T-helper 17 cell (primary cell): ENCODE measurements around the gene ARFIP2. TPM values are rescaled to one million over a fixed set of nuclear protein-coding genes. Genes with fewer than 3 reads are reported as not detected.

Source experiments
- ATAC-seq: fragments of 150-1000 bp; cut with Tn5 transposase; 2 replicates; pipeline ENCODE4 v1.10.0; 2021; ENCODE audit warnings: mild to moderate bottlenecking, moderate library complexity
- DNase-seq, 3 donors: peaks; one replicate each; pipeline versions ENCODE4 v3.0.0 to v3.0.0-alpha.2; 2020 to 2021
- H3K9me3 ChIP-seq: one replicate; pipeline ENCODE4 v1.7.0; 2013; ENCODE audit warnings: low read length, mild to moderate bottlenecking; ENCODE audit not compliant: control insufficient read depth, poor library complexity, severe bottlenecking
- H3K27ac Mint-ChIP-seq: one replicate; pipeline ENCODE4 v1.8.0; 2022; ENCODE audit warnings: mild to moderate bottlenecking, moderate library complexity, mixed read lengths
- H3K27me3 Mint-ChIP-seq: one replicate; pipeline ENCODE4 v1.8.0; 2022; ENCODE audit warnings: mixed read lengths
- H3K36me3 Mint-ChIP-seq: one replicate; pipeline ENCODE4 v1.8.0; 2022; ENCODE audit warnings: low read depth, mixed read lengths
- H3K4me1 Mint-ChIP-seq: one replicate; pipeline ENCODE4 v1.8.0; 2022; ENCODE audit warnings: mild to moderate bottlenecking, mixed read lengths
- H3K4me3 Mint-ChIP-seq: one replicate; pipeline ENCODE4 v1.8.0; 2022; ENCODE audit warnings: mild to moderate bottlenecking, moderate library complexity, mixed read lengths
- total RNA-seq, 4 donors: library from RNA in 2 of 4; stranded (reverse) in 2 of 4; gene quantifications; one replicate each; pipeline ENCODE4 v1.2.3 and lab custom pipeline; 2022 to 2026

The ARFIP2 gene
- total RNA-seq, 2 donors from 2014 or later: 53.3 to 58.6 TPM

DNA sequence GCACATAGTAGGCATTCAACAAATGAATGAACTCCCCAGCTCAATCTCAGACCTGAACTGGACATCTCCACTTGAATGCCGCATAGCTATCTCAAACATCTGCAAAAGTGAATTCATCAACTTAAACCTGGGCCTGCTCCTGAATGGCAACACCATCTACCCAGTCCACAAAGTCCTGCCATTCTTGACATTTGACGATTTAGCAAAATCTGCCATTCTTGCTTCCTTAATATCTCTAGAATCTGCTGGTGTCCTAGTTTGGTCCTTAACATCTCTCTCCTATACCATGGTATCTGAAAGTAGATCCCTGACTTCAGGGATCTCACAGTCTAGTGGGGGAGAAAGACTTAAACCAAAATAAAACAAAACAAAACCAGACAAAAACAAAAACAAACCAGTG lies 28.0 kb downstream of the ARFIP2 start:
- no peak for DNase-seq
- Mint-ChIP-seq H3K36me3 (peaks cover 6% of the 10 kb centered on the region), H3K27me3 (no peaks in the 10 kb centered on the region), H3K4me1 (no peaks in the 10 kb centered on the region), H3K27ac (no peak overlapping the region), H3K4me3 (no peak overlapping the region)
- no peaks in the 10 kb centered on the region for H3K9me3 ChIP-seq
- ATAC-seq: no peak

DNA sequence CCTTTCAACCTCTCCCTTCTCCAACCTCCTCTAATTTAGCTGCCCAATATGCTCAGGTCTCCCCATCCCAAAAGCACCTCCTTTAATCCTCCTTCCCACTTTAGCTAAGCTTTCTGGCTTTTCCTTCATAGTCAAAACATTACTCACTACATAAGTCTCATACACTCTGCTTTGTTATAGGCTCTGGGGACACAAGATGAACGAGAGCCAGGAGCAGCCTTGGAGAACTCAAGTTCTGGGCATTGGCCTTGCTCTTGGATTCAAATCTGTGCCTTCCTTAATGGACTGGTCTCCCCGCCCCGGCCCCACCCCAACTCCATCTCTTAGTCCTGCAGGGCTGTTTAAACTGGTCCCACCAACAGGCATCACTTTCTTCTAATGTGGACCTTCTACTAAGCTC lies 28.9 kb downstream of the ARFIP2 start:
- ATAC-seq: no peak

DNA sequence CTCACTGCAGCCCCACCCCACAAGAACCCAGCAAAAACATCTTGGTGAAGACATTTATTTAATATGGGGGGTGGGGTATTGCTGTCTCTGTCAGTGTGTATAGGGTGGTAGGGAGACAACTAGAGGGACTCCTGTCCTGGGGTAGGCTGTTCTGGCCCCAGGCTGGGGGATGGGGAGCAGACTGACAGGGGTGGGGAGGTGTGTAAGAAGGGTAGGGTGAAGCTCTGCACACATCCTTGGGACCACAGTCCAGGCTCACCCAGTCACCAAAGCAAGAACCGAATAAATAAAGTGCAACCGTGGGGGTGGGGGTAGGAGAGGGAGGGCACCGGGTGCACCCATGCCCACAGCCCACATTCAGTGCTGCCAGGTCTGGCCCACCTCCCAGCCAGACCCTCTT lies 32.6 kb downstream of the ARFIP2 start:
- DNase-seq: no peak
- no peak for ATAC-seq
- no peak overlapping the region for H3K27ac Mint-ChIP-seq
- no peak overlapping the region for H3K4me3 Mint-ChIP-seq
- H3K36me3 Mint-ChIP-seq: no peaks in the 10 kb centered on the region
- H3K4me1 Mint-ChIP-seq: no peaks in the 10 kb centered on the region
- H3K27me3 Mint-ChIP-seq: no peaks in the 10 kb centered on the region
- no peaks in the 10 kb centered on the region for H3K9me3 ChIP-seq

More for the DNA sequence above, 28.9 kb downstream of the ARFIP2 start:
- no peaks in the 10 kb centered on the region for H3K4me1 Mint-ChIP-seq
- peaks cover 6% of the 10 kb centered on the region for H3K36me3 Mint-ChIP-seq
- DNase-seq: no peak
- no peaks in the 10 kb centered on the region for H3K27me3 Mint-ChIP-seq
- H3K9me3 ChIP-seq: no peaks in the 10 kb centered on the region
- H3K4me3 Mint-ChIP-seq: no peak overlapping the region
- no peak overlapping the region for H3K27ac Mint-ChIP-seq

DNA sequence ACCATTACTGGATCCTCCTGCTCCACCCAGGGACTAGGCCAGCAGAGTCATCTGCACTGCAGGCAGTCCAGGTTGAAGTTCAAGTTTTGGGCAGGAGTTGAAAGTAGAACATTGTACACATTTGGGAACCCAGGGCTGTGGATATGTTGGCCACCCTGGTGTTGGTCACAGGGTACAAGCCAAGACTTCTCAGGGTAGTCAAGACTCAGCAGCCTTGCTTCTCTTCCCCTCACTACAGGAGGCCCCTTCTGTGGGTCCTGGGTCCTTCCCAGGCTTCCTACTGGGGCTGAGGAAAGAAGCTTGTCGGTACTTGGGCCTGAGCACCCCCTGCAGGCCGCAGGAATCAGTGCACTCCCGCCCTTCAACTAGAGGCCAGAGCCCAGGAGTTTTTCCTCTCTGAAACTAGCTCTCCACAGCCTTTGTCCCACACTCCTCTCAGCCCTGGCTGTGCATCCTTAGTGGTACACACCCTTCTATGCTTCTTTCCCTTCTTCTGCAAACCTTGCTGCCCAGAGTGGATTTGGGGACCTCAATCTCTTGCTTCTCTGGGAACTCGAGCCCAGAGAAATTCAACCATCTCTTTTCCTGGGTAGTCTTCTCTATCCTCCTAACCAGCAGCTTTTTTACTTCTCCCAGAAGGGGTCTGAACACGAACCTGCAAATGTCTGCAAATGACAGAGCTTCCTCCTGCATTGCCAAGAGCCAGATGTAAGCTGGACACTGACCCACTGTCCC lies 37.7 kb downstream of the ARFIP2 start:
- H3K4me1 Mint-ChIP-seq: no peaks in the 10 kb centered on the region
- H3K36me3 Mint-ChIP-seq: no peaks in the 10 kb centered on the region
- ATAC-seq (peak; percentile 89), DNase-seq (peak; percentile 32 to 38 (median 37))
- H3K9me3 ChIP-seq: no peaks in the 10 kb centered on the region
- no peak overlapping the region for H3K27ac Mint-ChIP-seq
- H3K27me3 Mint-ChIP-seq: no peaks in the 10 kb centered on the region
- H3K4me3 Mint-ChIP-seq: no peak overlapping the region

DNA sequence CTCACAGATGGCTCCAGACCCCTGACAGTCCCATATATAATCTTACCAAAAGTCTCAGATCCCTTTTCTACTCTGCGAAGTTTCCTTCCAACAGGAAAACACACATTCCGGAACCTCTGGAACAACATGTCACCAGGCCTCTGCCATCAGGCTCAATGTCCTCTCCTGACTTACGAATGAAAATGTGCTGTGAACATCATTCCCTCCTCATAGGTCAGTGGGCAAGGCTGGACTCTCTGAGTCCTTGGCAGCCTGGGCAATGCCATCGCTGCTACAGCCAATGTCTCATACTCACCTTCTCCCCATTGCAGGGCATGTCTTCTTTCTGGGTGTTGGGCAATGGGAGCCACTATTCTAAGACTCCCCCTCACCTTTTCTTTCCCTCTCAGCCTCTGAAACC lies 38.7 kb downstream of the ARFIP2 start:
- no peaks in the 10 kb centered on the region for H3K9me3 ChIP-seq
- H3K36me3 Mint-ChIP-seq: no peaks in the 10 kb centered on the region
- H3K4me3 Mint-ChIP-seq: no peak overlapping the region
- H3K4me1 Mint-ChIP-seq: no peaks in the 10 kb centered on the region
- H3K27me3 Mint-ChIP-seq: no peaks in the 10 kb centered on the region
- DNase-seq (no peak), ATAC-seq (no peak)
- H3K27ac Mint-ChIP-seq: no peak overlapping the region

DNA sequence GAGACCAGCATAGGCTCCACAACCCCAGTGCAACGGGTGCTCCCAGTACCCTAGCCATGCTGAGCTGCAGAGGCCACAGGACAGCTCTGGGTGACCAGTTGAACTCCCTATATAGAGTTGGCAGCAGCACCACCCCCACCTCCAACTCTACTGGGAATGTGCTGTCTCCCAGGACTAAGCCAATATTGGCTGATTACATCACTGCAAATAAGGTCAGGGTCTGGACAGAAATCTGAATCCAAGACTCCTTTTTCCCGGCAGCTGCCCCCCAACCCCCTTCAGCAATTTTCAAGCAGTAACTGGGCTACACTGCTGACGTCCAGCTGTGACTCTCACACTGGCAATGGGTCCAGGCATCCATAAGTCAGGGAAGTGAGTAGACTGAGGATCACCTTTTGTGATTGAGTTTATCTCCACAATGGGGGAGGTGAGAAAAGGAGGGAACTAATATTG lies 40.2 kb downstream of the ARFIP2 start, which contains the start of gene HPX:
Gene HPX (minus strand): TSS at position 82 of the 453 bp plus-strand sequence. CDS start 24 bp downstream, at position 58.
- H3K27ac Mint-ChIP-seq: no peak within 1 kb of the TSS
- ATAC-seq: no peak
- H3K27me3 Mint-ChIP-seq: no peaks in the 10 kb centered on the region
- H3K4me1 Mint-ChIP-seq: peaks cover under 1% of the 10 kb centered on the region
- no peak for DNase-seq
- peaks cover under 1% of the 10 kb centered on the region for H3K36me3 Mint-ChIP-seq
- no peaks in the 10 kb centered on the region for H3K9me3 ChIP-seq
- H3K4me3 Mint-ChIP-seq: no peak within 1 kb of the TSS

DNA sequence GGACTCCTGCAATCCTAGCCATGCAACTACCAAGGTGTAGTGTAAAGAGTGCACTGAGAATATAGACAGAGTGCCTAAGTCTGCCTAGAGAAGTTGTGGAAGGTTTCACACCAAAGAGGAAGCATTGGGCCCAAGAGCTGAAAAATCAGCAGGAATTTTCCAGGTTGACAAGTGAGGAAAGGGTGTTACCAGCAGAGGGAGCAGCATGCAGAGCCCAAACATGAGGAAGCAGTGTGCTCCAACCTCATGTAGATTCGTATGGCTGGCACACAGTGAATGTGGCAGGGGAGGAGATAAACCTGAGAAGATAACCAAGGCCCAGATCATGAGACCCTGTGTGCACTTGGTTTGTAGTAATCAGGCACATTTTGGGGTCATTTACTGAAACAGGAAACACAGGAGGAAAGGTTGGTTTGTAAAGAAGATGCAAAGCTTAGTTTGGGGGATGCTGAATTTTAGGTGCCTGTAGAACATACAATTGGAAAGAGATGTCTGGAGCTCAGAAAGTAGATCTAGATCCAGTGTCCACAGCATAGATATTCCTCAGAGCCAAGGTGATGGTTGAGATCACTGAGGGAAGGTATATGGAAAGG lies 42.1 kb downstream of the ARFIP2 start:
- Mint-ChIP-seq H3K4me3 (no peak overlapping the region), H3K36me3 (peaks cover 3% of the 10 kb centered on the region), H3K27me3 (no peaks in the 10 kb centered on the region), H3K4me1 (peaks cover 2% of the 10 kb centered on the region), H3K27ac (no peak overlapping the region)
- H3K9me3 ChIP-seq: no peaks in the 10 kb centered on the region
- ATAC-seq: peak; percentile 49
- peak in 1 of 3 donors; percentile 9 for DNase-seq

DNA sequence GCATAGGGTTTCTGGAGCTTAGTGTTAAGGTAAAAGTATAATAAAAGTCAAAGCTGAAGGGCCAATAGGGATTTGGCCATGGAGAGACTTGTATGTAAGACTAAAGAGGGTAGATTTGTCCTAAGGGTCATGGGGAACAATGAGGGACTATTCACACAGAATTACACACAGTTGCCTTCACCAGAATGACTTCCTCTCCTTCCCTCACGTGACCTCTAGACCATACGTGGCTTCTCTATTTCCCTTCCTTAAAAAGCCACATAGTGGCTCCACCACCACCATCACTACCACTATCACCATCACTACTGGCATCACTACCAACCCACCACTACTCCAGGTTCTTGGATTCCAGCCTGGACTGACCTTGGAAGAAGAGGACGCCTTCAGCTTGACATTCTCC lies 43.1 kb downstream of the ARFIP2 start:
- ATAC-seq (peak; percentile 54), DNase-seq (no peak)
- Mint-ChIP-seq H3K4me1 (peaks cover 6% of the 10 kb centered on the region), H3K4me3 (no peak overlapping the region), H3K36me3 (peaks cover 3% of the 10 kb centered on the region), H3K27ac (no peak overlapping the region), H3K27me3 (no peaks in the 10 kb centered on the region)
- H3K9me3 ChIP-seq: no peaks in the 10 kb centered on the region

DNA sequence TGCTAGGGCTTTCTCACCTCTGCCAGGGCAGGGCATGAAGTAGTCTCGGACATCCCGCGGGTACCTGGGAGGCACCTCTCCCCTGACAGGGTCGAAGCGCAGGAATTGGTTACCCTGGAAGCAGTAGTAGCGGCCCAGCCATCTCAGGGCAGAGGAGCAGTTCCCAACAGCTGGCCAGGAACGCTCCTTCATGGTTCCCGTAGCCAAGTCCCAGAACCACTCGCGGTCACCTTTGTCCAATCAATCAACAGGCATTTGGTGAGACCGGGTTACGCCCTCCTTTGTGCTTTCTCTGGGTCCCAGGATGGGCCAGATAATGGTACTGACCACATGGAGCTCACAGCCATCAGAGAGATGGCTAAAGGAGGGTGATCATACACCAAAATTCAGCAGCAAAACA lies 43.7 kb downstream of the ARFIP2 start:
- Mint-ChIP-seq H3K36me3 (peaks cover 3% of the 10 kb centered on the region), H3K4me1 (peaks cover 6% of the 10 kb centered on the region), H3K4me3 (no peak overlapping the region), H3K27ac (no peak overlapping the region), H3K27me3 (no peaks in the 10 kb centered on the region)
- DNase-seq: no peak
- no peaks in the 10 kb centered on the region for H3K9me3 ChIP-seq
- no peak for ATAC-seq

DNA sequence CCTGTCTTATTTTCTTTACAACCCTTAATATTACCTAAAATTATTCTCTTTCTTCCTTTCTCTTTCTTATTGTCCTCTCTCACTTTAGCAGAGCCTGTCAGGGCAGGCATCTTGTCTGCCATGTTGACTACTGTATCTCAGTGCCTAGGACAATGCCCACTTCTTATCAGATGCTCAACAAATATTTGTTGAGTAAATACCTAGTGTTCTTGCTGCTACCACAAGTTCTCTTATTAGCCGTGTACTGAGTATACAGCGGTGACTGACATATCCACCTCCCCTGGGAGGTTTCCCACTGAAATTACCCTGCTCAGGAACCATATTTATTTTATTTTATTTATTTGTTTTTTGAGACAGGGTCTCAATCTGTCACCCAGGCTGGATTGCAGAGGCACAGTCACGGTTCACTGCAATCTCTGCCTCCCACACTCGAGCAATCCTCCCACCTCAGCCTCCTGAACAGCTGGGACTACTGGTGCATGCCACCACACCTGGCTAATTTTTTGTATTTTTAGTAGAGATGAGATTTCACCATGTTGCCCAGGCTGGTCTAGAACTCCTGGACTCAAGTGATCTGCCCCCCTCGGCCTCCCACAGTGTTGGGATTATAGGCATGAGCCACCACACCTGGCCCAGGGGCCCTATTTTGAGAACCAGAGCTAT lies 47.0 kb downstream of the ARFIP2 start:
- H3K4me3 Mint-ChIP-seq: no peak overlapping the region
- H3K27ac Mint-ChIP-seq: no peak overlapping the region
- no peak for DNase-seq
- H3K36me3 Mint-ChIP-seq: peaks cover 3% of the 10 kb centered on the region
- no peaks in the 10 kb centered on the region for H3K27me3 Mint-ChIP-seq
- H3K9me3 ChIP-seq: no peaks in the 10 kb centered on the region
- peaks cover 10% of the 10 kb centered on the region for H3K4me1 Mint-ChIP-seq
- no peak for ATAC-seq

DNA sequence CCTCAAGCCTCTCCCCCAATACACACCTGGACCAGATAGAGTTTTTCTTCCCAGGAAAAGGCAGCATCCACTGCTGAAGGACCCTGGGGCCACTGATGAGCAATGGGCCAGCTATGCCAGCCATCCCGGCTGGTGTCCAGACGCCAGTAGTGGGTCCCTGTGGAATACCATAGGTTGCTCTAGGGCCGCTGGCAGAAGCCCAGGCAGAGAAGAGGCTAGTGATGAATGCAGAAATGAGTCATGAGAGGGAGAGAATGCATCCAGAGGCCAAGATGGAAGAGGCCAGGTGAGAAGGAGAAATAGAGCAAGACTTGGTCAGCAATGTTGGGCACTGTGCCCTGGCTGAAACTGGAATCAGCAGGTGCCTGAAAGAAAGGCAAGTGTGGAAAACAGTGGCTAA lies 49.3 kb downstream of the ARFIP2 start:
- ATAC-seq (no peak), DNase-seq (no peak)
- H3K36me3 Mint-ChIP-seq: peaks cover 3% of the 10 kb centered on the region
- H3K4me3 Mint-ChIP-seq: no peak overlapping the region
- peaks cover 10% of the 10 kb centered on the region for H3K4me1 Mint-ChIP-seq
- no peaks in the 10 kb centered on the region for H3K27me3 Mint-ChIP-seq
- H3K27ac Mint-ChIP-seq: no peak overlapping the region
- H3K9me3 ChIP-seq: no peaks in the 10 kb centered on the region

DNA sequence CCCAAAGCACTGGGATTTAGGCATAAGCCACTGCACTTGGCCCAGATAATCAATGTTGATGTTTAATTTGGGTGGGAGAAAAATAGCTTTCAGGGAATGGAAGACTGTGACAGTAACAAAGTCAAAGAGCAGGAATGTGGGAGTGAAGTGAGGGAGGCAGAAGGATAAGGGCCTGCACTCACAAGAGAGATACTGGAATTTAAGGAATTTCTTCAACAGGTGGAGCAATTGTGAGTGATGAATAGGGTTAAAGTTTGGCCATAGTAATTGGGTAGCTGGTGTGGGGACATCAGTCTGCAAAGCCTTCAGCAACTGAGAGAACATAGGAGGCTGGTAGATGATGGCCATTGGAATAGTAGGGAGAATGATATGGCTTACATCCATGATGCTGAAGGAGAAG lies 53.6 kb downstream of the ARFIP2 start:
- Mint-ChIP-seq H3K36me3 (no peaks in the 10 kb centered on the region), H3K4me3 (no peak overlapping the region), H3K27ac (no peak overlapping the region), H3K27me3 (peaks cover 12% of the 10 kb centered on the region), H3K4me1 (peaks cover 4% of the 10 kb centered on the region)
- no peak for DNase-seq
- no peak for ATAC-seq
- H3K9me3 ChIP-seq: no peaks in the 10 kb centered on the region
